ENCODE results near the gene MICA. TPM values are rescaled to one million over a fixed set of nuclear protein-coding genes. Genes with fewer than 3 reads are reported as not detected.

MICA gene
- total and polyA plus RNA-seq, 10 donors: 7.8 to 27.4 (median 16.1) TPM

DNA sequence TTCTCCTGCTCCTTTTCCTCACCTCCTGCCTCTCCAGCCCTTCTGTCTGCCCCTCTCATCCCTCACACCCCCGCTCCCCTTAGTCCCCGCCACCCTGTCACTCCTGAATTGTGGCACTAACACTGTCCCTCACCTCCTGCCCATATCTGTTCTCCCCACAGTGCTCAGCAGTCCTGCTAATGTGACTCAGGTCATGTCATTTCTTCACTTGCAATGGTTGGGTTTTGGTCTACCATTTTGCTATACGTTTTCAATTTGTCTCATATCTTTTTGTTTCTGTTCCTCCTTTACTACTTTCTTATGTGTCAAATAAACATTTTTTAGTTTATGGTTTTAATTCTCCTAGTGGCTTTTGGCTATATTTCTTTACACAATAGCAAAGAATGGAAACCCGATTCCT lies 45.1 kb upstream of the MICA start:
- H3K27ac ChIP-seq: peak overlapping the region; percentile 1 to 98 (median 92)
- H3K27me3 ChIP-seq (replicated peaks in 1 of 7): no peaks in the 10 kb centered on the region
- intact Hi-C loops (cut with DNase I; ENCODE audit: low total_unique reads): no loop called here
- TF ChIP-seq POLR2AphosphoS5 (IDR thresholded peaks at IDR 0.05) (no peak), POLR2A (IDR thresholded peaks at IDR 0.05) (no peak)
- TF ChIP-seq, protein P1, sequence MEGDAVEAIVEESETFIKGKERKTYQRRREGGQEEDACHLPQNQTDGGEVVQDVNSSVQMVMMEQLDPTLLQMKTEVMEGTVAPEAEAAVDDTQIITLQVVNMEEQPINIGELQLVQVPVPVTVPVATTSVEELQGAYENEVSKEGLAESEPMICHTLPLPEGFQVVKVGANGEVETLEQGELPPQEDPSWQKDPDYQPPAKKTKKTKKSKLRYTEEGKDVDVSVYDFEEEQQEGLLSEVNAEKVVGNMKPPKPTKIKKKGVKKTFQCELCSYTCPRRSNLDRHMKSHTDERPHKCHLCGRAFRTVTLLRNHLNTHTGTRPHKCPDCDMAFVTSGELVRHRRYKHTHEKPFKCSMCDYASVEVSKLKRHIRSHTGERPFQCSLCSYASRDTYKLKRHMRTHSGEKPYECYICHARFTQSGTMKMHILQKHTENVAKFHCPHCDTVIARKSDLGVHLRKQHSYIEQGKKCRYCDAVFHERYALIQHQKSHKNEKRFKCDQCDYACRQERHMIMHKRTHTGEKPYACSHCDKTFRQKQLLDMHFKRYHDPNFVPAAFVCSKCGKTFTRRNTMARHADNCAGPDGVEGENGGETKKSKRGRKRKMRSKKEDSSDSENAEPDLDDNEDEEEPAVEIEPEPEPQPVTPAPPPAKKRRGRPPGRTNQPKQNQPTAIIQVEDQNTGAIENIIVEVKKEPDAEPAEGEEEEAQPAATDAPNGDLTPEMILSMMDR (IDR thresholded peaks at IDR 0.05 in 8 of 11, conservative IDR thresholded peaks at IDR 0.05 in 3 of 11): no peak
- WGBS, 5 donors: 33 to 45% (median 36%) methylated on average over 4 of the region's 4 CpGs
- H3K4me1 ChIP-seq: peaks cover 13 to 39% (median 29%) of the 10 kb centered on the region in 6 donors
- no peak for DNase-seq
- H3K4me3 ChIP-seq: peak overlapping the region in 3 of 8 donors; percentile 18 to 85 (median 79)
- H3K9me3 ChIP-seq: no peaks in the 10 kb centered on the region
- peaks cover 0 to 28% (median 23%) of the 10 kb centered on the region in 6 donors for H3K36me3 ChIP-seq

GRCh38 chr6:31359581-31359980 lies 43.8 kb upstream of the MICA start:
- no peak for DNase-seq

DNA sequence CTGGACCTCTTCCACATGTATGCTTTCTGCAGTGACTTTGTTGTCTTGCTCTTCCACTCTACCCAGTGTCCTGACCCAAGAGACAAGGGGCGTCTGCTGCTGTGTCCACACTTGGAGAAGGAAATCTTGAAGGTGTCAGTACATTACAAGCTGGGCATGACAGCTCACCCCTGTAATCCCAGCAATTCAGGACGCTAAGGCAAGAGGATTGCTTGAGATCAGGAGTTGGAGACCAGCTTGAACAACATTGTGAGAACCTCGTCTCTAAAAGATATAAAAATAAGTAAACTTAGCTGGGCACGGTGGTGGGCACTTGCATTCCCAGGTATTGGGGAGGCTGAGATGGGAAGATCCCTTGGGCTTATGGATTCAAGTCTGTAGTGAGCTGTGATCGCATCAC lies 40.6 kb upstream of the MICA start:
- TF ChIP-seq POLR2AphosphoS5 (IDR thresholded peaks at IDR 0.05): no peak
- no peak for TF ChIP-seq POLR2A (IDR thresholded peaks at IDR 0.05)
- TF ChIP-seq, protein P1 (IDR thresholded peaks at IDR 0.05 in 8 of 11, conservative IDR thresholded peaks at IDR 0.05 in 3 of 11): no peak
- H3K9me3 ChIP-seq: no peaks in the 10 kb centered on the region
- DNase-seq: no peak
- peaks cover 0 to 19% (median 0%) of the 10 kb centered on the region in 7 donors for H3K27me3 ChIP-seq (replicated peaks in 1 of 7)
- intact Hi-C loops (cut with DNase I; ENCODE audit: low total_unique reads): no loop called here
- H3K4me1 ChIP-seq: peaks cover 0 to 26% (median 14%) of the 10 kb centered on the region in 6 donors
- H3K27ac ChIP-seq: no peak overlapping the region
- H3K36me3 ChIP-seq: no peaks in the 10 kb centered on the region
- WGBS, 5 donors: 38 to 84% (median 56%) methylated on average over 5 of the region's 5 CpGs
- no peak overlapping the region for H3K4me3 ChIP-seq

More at GRCh38 chr6:31359581-31359980, 43.8 kb upstream of the MICA start:
- Histone ChIP-seq H3K36me3 (peaks cover 0 to 15% (median 12%) of the 10 kb centered on the region in 6 donors), H3K4me1 (peaks cover 0 to 26% (median 16%) of the 10 kb centered on the region in 6 donors), H3K27ac (peak overlapping the region in 1 of 8 donors; percentile 98), H3K4me3 (no peak overlapping the region), H3K27me3 (replicated peaks in 1 of 7) (no peaks in the 10 kb centered on the region), H3K9me3 (no peaks in the 10 kb centered on the region)
- WGBS, 5 donors: 89 to 92% (median 90%) methylated on average over 1 of the region's 1 CpG
- TF ChIP-seq POLR2AphosphoS5 (IDR thresholded peaks at IDR 0.05): no peak
- TF ChIP-seq POLR2A (IDR thresholded peaks at IDR 0.05): no peak
- TF ChIP-seq, protein P1 (IDR thresholded peaks at IDR 0.05 in 8 of 11, conservative IDR thresholded peaks at IDR 0.05 in 3 of 11): no peak
- intact Hi-C loops (cut with DNase I; ENCODE audit: low total_unique reads): no loop called here

- Histone ChIP-seq H3K27ac (peak overlapping the region in 1 of 8 donors; percentile 31), H3K36me3 (no peaks in the 10 kb centered on the region), H3K27me3 (replicated peaks in 1 of 7) (peaks cover 0 to 26% (median 0%) of the 10 kb centered on the region in 7 donors), H3K4me1 (peaks cover 0 to 17% (median 8%) of the 10 kb centered on the region in 6 donors), H3K9me3 (no peaks in the 10 kb centered on the region), H3K4me3 (no peak overlapping the region)
- DNase-seq: no peak
- no peak for TF ChIP-seq POLR2AphosphoS5 (IDR thresholded peaks at IDR 0.05)
- TF ChIP-seq, protein P1 (IDR thresholded peaks at IDR 0.05 in 8 of 11, conservative IDR thresholded peaks at IDR 0.05 in 3 of 11): no peak
- no peak for TF ChIP-seq POLR2A (IDR thresholded peaks at IDR 0.05)
- intact Hi-C loops (cut with DNase I; ENCODE audit: low total_unique reads): no loop called here
These were observed 39.6 kb upstream of the MICA start for GRCh38 chr6:31363811-31364210.
